Central memory CD8-positive, alpha-beta T cell (primary cell): Measurements from ENCODE around the gene DNAJC16.
"Not testable (repeated sequence)": the region's sequence is repeated elsewhere in the genome, so short reads cannot be mapped to it uniquely, and the experiment has no call there.

Experiments
- ATAC-seq: fragments of 150-1000 bp; cut with Tn5 transposase; replicated peaks from 2 replicates; pipeline ENCODE4 v1.10.0; 2022; ENCODE audit warnings: mild to moderate bottlenecking, moderate FRiP score, moderate number of reproducible peaks; ENCODE audit not compliant: poor library complexity, severe bottlenecking; ENCODE audit errors: extremely low read depth
- DNase-seq, 2 donors: peaks; one replicate each; pipeline ENCODE4 v3.0.0; 2021; ENCODE audit warnings: low spot score in 2 of 2
- H3K27ac Mint-ChIP-seq: one replicate; pipeline ENCODE4 v1.8.0; 2022; ENCODE audit warnings: low read depth, mild to moderate bottlenecking, moderate library complexity, mixed read lengths
- H3K27me3 Mint-ChIP-seq: one replicate; pipeline ENCODE4 v1.8.0; 2022; ENCODE audit warnings: mixed read lengths
- H3K36me3 Mint-ChIP-seq: one replicate; pipeline ENCODE4 v1.8.0; 2022; ENCODE audit warnings: mild to moderate bottlenecking, moderate library complexity, mixed read lengths; ENCODE audit not compliant: insufficient read depth
- H3K4me1 Mint-ChIP-seq: one replicate; pipeline ENCODE4 v1.8.0; 2022; ENCODE audit warnings: mixed read lengths
- H3K4me3 Mint-ChIP-seq: one replicate; pipeline ENCODE4 v1.8.0; 2022; ENCODE audit warnings: mild to moderate bottlenecking, moderate library complexity, mixed read lengths
- H3K9me3 Mint-ChIP-seq: one replicate; pipeline ENCODE4 v1.8.0; 2022; ENCODE audit warnings: mixed read lengths

DNAJC16 gene

DNA sequence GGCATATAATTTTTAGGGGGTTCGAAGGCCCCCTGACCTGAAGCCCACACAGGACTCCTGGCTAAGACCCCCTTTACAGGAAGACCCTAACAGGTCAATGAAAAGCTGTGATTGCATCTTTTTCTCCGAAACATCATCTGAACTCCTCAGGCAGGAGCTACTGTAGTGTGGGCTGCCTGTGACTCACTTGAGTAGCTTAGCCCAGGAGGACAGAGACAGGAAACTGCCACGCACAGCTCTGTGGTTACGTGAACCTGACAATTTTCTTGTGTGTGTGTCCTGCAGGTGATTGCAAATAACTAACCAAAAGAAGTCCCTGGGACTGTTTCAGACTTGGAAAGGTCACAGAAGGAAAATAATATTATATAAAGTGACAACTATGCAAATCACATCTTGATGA, 35.6 kb upstream of the DNAJC16 start:
- not testable (repeated sequence) for ATAC-seq, H3K27ac Mint-ChIP-seq, H3K4me3 Mint-ChIP-seq, H3K9me3 Mint-ChIP-seq, H3K4me1 Mint-ChIP-seq, DNase-seq, H3K27me3 Mint-ChIP-seq
- peaks cover 13% of the 10 kb centered on the region for H3K36me3 Mint-ChIP-seq

DNA sequence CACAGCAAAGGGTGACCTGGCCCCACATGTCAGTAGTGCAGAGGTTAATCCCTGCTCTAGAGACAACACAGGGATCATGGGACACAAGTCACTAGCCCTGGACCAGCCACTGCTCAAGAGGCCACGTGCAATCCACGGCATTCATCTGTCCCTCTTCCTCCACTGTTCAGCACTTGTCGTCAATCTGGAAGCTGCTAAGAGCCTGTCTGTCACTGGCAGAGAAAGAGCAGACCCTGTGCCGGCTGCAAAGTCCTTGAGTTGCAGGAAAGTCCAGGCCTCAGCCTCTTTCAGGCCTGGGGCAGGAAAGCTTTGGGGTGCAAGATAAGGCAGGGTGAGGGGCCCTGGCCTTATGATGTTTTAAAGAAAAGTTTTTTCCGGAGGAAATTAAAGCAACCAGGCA, 34.1 kb upstream of the DNAJC16 start:
- DNase-seq (no peak), ATAC-seq (no peak)
- H3K36me3 Mint-ChIP-seq = peaks cover 9% of the 10 kb centered on the region
- no peaks in the 10 kb centered on the region for H3K9me3 Mint-ChIP-seq
- H3K27ac Mint-ChIP-seq = no peak overlapping the region
- no peaks in the 10 kb centered on the region for H3K27me3 Mint-ChIP-seq
- H3K4me1 Mint-ChIP-seq = no peaks in the 10 kb centered on the region
- no peak overlapping the region for H3K4me3 Mint-ChIP-seq

DNA sequence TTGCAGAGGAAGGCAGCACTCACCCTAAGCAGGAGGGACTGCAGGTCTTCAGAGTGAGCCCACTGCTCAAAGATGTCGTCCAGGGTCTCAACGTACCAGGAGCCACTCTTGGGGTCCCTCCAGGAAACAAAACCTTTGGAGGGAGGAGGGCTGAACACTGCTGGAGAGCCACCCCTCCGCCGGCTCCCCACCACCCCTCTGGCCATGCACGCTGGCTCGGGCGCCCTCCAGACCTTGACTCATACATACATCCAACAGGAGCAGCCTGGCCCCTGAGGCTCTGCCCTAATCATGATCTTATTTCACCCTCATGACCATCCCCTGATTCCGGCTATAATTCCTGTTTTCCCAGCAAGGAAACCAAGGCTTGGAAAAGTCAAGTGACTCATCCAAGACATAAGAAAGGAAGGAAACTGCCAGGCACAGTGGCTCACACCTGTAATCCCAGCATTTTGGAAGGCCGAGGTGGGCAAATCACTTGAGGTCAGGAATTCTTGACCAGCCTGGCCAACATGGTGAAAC, 32.7 kb upstream of the DNAJC16 start:
- DNase-seq (no peak), ATAC-seq (no peak)
- Mint-ChIP-seq H3K27ac (no peak overlapping the region), H3K4me1 (no peaks in the 10 kb centered on the region), H3K9me3 (no peaks in the 10 kb centered on the region), H3K36me3 (peaks cover 9% of the 10 kb centered on the region), H3K27me3 (no peaks in the 10 kb centered on the region), H3K4me3 (no peak overlapping the region)

DNA sequence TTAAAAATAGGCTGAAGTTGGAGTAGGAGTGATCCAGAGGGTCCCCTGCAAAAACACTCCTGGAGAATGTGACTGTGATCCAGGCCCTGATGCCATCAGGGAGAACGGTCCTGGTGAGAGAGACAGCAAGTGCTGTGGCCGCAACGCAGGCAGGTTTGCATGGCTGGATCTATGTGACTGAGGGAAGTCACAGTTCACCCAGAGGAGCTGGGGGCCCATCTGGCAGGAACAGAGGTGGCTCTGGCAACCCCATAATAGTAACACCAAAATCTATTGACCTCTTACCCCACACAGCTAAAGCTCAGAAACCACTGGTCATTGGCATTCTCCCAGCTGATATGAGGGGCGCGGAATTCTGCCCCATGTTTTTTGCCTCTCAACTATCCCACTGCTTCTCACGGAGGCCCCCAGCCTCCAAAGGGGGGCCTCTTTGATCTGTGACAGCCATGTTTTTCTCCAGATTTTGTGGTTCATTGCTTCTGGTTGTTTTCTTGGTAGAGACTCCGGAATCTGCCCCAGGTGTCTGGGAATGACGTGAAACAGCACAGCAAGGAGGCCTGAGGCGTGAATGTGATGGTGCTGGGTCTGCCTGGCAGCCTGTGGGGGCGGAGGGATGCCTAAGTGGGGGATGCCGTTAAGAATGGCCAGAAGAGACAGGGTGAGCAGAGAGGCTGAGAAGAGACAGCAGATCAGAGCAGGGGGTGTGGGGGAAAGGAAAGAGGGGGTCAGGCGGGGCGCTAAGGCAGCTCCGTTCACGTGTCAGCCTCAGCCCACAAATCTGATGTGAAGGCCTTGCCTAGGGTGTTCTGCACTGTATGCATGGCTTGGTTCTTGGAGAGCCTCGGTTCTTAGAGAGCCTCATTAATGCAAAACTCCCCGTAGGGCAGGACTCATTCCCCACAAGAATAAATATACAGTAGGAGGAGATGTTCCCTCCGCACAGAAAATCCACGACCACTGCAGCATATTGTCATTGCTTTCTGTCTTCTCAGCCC, 26.2 kb upstream of the DNAJC16 start:
- H3K9me3 Mint-ChIP-seq = no peaks in the 10 kb centered on the region
- H3K4me3 Mint-ChIP-seq = no peak overlapping the region
- H3K36me3 Mint-ChIP-seq = peaks cover 11% of the 10 kb centered on the region
- no peaks in the 10 kb centered on the region for H3K27me3 Mint-ChIP-seq
- no peak overlapping the region for H3K27ac Mint-ChIP-seq
- ATAC-seq (no peak), DNase-seq (no peak)
- no peaks in the 10 kb centered on the region for H3K4me1 Mint-ChIP-seq

DNA sequence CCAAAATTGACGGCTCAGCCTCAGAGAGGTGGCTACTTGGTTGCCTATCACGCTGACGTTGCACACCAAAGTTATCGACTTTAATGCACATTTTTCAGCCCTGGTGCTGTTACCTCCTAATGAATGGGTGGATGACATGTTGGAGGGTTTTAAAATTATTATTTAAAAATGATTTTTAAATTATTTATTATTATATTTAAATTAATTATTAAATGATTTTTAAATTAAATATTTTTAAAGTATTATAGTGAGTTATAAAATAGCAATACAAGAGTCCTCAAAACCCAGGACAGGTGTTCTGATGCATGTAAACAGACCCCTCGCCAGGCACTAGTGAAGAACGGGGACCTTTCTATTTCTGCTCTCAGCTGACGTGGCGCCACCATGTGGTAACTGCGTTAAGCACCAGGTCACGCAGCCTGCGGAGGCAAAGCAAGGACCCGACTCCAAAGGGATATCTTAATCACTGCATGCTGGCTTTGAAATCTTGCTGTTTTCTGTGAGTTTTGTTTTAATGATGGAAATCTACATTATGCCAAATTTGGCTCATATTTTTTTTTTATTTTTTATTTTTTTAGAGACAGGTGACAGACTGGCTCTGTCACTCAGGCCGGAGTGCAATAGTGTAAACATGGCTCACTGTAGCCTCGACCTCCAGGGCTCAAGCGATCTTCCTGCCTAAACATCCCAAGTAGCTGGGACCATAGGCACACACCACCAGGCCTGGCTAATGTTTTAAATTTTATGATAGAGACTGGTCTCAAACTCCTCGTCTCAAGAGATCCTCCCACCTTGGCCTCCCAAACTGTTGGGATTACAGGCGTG, 25.2 kb upstream of the DNAJC16 start:
- Mint-ChIP-seq H3K27ac (no peak overlapping the region), H3K4me1 (no peaks in the 10 kb centered on the region), H3K9me3 (no peaks in the 10 kb centered on the region), H3K27me3 (no peaks in the 10 kb centered on the region), H3K36me3 (peaks cover 11% of the 10 kb centered on the region), H3K4me3 (no peak overlapping the region)
- ATAC-seq = no peak
- no peak for DNase-seq

DNA sequence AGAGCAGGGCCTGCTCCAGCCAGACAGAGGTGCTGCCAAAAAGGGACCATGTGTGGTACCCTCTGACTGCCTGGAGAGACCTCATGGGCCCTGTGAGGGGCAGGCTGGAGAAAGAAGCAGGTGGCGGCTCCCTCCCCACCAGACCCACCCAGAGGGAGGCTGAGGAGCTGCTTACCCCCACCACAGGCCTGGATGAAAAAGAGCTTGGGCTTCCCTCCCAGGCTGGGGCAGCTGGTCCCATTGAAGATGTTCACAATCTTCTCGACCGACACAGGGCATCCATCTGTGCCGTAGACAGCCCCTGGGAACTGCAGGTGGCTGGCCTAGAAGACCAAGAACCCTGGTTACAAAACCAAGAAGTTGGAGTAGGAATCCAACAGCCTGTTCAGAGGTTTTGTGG, 22.2 kb upstream of the DNAJC16 start:
- Mint-ChIP-seq H3K4me1 (no peaks in the 10 kb centered on the region), H3K27ac (no peak overlapping the region), H3K4me3 (no peak overlapping the region), H3K27me3 (no peaks in the 10 kb centered on the region), H3K36me3 (peaks cover 9% of the 10 kb centered on the region), H3K9me3 (no peaks in the 10 kb centered on the region)
- no peak for ATAC-seq
- no peak for DNase-seq

DNA sequence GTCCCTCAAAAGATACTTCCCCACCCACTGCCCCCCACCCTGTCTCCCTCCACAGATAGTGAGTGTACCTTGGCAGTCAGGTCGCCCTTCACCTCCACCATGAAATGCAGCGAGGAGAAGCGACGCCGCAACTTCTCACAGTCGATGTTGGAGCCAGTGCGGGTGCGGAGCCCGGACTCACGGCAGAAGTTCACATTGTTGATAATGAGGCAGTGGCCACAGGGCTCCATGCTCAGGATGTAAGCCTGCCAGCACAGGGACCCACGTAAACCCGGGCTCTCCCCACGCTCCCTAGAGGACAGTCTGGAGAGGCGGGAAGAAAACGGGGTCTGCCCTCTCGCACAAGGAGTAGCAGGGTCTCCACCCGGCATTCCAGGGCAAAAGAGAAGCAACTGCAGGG, 19.8 kb upstream of the DNAJC16 start:
- no peak for ATAC-seq
- Mint-ChIP-seq H3K36me3 (peaks cover 5% of the 10 kb centered on the region), H3K4me1 (no peaks in the 10 kb centered on the region)

DNA sequence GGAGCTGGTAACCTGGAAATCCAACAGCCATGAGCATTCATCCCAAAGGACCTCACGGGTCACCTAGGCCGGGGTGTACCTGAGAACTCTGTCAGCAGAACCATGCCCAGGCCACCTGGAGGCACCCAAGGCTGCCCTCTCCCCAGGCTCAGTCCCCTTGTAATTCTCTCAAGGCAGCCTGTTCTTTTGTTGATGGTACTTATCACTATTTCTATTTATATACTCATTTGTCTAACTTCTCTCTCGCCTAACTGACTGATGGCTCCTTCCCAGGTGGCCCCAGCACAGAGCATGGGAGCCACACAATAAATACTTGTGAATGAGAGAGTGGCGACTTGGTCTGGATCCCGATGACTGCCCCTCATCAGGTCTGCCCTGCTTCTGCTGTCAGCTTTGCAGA, 19.4 kb upstream of the DNAJC16 start:
- DNase-seq (no peak), ATAC-seq (no peak)
- Mint-ChIP-seq H3K36me3 (peaks cover 5% of the 10 kb centered on the region), H3K27ac (no peak overlapping the region), H3K27me3 (no peaks in the 10 kb centered on the region), H3K9me3 (no peaks in the 10 kb centered on the region), H3K4me1 (no peaks in the 10 kb centered on the region), H3K4me3 (no peak overlapping the region)

More for the DNA sequence above, 19.8 kb upstream of the DNAJC16 start:
- no peaks in the 10 kb centered on the region for H3K27me3 Mint-ChIP-seq
- no peak overlapping the region for H3K4me3 Mint-ChIP-seq
- DNase-seq = no peak
- H3K9me3 Mint-ChIP-seq = no peaks in the 10 kb centered on the region
- H3K27ac Mint-ChIP-seq = no peak overlapping the region

DNA sequence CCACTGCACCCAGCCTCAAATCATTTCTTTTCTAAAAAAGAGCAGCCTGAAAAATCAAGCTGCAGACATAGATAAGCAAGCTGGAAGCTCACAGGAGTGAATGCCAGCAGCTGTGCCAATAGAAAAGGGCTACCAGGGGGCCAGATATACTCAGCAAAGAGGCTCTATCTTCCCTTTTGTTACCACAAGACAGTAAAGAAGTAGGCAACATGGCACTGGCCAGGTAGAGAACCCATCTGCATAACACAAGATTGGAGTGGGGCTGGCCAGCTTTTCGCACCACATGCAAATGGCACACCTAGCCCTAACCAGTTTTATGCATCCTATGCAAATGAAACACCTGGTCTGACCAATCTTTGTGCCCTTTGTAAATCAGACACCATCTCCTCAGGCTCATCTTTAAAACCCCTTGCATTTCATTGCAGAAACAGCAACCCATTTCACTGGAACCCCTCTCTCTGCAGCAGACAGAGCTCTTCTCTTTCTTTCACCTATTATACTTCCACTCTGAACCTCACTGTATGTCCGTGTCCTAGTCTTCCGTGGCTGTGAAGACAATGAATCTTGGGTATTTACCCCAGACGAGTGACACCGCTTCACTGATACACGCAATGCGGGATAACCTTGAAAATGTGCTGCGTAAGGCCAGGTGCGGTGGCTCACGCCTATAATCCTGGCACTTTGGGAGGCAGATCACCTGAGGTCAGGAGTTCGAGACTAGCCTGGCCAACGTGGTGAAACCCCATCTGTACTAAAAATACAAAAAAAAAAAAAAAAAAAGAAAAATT, 17.8 kb upstream of the DNAJC16 start:
- ATAC-seq (no peak), DNase-seq (no peak)
- peaks cover 4% of the 10 kb centered on the region for H3K4me1 Mint-ChIP-seq
- H3K9me3 Mint-ChIP-seq = no peaks in the 10 kb centered on the region
- no peaks in the 10 kb centered on the region for H3K27me3 Mint-ChIP-seq
- peaks cover 4% of the 10 kb centered on the region for H3K36me3 Mint-ChIP-seq
- H3K4me3 Mint-ChIP-seq = no peak overlapping the region
- H3K27ac Mint-ChIP-seq = no peak overlapping the region

DNA sequence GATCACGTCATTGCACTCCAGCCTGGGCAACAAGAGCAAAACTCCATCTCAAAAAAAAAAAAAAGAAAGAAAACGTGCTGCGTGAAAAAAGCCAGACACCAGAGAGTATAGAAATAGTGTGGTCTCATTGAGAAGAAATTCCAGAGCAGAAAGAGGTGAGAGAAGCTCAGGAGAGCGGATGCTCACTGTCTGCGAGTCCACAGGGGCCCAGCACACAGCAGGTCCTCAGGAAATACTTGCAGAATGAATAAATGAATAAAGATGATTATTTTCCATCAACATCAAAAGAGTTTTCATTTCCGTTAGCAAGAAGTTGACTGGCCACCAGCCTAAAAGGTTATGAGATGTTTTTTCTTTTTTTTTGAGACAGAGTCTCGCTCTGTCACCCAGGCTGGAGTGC, 17.1 kb upstream of the DNAJC16 start:
- Mint-ChIP-seq H3K27me3 (no peaks in the 10 kb centered on the region), H3K4me3 (no peak overlapping the region), H3K36me3 (peaks cover 2% of the 10 kb centered on the region), H3K9me3 (no peaks in the 10 kb centered on the region), H3K27ac (no peak overlapping the region), H3K4me1 (peaks cover 10% of the 10 kb centered on the region)
- no peak for DNase-seq
- ATAC-seq = no peak

DNA sequence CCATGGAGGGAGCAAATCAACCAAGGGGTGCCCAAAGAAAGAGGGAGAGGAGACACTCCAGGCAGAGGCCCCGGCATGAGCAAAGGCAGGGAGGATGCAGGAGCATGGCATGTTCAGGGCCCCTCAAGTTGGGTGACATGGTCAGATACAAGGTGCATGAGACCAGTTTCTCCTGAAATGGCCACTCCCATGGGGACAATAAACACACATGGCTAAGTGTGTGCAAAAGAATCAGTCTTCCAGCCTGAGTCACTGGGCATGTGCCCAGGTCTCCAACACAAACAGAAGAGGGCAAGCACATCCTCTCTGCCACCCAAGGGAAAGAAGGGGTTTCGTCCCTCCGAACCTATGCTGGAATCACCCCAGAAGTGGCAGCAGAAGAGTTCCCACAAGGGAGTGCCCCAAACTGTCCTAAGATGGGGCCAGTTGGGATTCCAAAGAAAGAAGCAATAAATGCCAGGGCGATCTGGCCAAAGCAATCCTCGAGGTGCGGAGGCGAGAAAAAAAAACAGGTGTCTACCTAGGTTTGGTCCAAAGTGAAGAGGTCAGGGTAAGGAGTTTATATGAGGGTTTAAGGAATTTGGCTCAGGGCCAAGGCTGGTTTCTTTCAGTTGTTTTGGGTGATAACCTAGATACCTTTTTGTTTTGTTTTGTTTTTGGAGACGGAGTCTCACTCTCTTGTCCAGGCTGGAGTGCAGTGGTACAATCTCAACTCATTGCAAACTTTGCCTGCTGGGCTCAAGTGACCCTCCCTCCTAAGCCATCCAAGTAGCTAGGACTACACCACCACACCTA, 15.8 kb upstream of the DNAJC16 start:
- H3K4me3 Mint-ChIP-seq = no peak overlapping the region
- H3K4me1 Mint-ChIP-seq = peaks cover 17% of the 10 kb centered on the region
- H3K9me3 Mint-ChIP-seq = no peaks in the 10 kb centered on the region
- H3K27ac Mint-ChIP-seq = no peak overlapping the region
- DNase-seq = no peak
- ATAC-seq = no peak
- peaks cover 2% of the 10 kb centered on the region for H3K36me3 Mint-ChIP-seq
- H3K27me3 Mint-ChIP-seq = no peaks in the 10 kb centered on the region
